Smooth muscle cell of the brain vasculature (primary cell): ENCODE results near the gene ATPAF1.

Experiments
- DNase-seq: peaks from one replicate; pipeline ENCODE4 v3.0.0-alpha.2; 2012; ENCODE audit warnings: low read depth, low spot score

ATPAF1 gene

DNA sequence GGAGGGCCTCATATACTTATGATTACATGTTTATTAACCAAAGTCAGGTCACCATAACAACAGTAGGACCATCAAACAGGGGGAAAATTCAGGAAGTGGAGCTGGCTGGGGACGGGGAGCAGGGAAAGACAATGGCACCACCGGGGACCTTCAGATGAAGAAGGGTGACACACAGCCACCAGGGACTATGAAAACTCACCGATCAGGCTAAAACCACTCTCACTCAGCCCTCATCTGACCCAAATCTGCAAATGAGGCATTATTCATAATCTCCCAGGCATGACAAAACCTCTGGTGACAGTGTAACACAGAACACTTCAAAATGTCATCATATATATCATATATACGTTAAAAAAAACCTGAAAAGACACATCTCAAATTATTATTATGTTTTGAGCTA, 75.3 kb downstream of the ATPAF1 start:
- DNase-seq: no peak

GRCh38 chr1:46589529-46589928, 78.6 kb downstream of the ATPAF1 start:
- DNase-seq: no peak

DNA sequence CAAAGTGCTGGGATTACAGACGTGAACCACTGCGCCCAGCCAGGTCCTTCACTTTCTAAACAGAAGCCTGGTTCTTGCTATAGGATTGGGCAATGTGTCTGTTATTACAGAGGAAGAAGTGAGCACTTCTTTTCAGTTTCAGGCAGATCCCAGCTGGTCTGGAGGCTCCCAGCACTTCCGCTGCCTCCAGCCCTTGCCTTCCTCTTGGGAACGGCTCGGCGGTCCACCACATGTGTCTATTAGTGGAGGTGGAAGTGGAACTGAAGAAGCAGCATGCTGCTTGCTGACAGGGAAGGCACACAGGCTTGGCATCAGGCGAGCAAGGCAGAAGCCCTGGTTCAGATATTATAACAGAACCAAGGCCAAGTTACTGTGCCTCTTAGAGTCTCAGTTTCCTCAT, 81.1 kb downstream of the ATPAF1 start:
- no peak for DNase-seq

DNA sequence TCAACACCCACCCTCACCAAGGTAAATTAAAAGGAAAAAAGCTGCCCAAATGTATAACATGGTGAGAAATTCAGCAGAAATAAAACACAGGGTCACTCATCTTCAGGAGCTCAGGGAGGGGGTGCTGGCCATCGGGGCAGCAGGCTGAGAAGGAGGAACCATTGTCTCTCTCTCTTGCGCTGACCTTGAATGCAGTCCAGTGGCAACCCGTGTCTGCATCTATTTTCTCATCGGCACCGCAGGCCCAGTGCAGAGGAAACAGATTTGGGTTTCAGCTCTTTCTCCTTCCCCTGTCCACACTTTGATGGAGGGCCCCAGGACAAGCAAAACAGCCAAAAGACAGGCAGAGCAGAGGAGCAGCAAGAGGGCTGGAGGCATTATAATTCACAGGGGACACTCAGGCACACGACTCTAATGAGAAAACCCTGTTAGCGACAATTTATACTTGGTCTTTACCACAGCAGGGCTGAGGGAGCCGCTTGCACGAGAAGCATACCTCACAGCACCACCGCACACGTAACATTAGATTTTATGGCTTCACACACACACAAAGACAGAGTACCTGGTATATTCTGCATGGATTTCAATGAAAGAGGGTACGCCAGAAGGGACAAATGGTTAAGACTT, 82.7 kb downstream of the ATPAF1 start:
- no peak for DNase-seq

GRCh38 chr1:46583494-46583893, 84.7 kb downstream of the ATPAF1 start:
- no peak for DNase-seq

GRCh38 chr1:46582972-46583371, 85.2 kb downstream of the ATPAF1 start:
- DNase-seq: no peak
